Purkinje cell (primary cell): ENCODE data around the gene EGLN2. TPM values are rescaled to one million over a fixed set of nuclear protein-coding genes. Genes with fewer than 3 reads are reported as not detected.

ENCODE experiments used
- polyA plus RNA-seq: library from polyadenylated mRNA; unstranded; fragments of >200 nt; fragmentation: Nextera tagmentation; gene quantifications from 2 replicates; pipeline ENCODE4 v1.2.1, GENCODE V29; 2014

Gene EGLN2
- 24.5 and 34.4 TPM in 2 replicates for polyA plus RNA-seq

GRCh38 chr19:40798683-40799557 lies at the start of gene EGLN2:
EGLN2 (plus strand) TSS chr19:40799191; CDS start chr19:40800573, 1,382 bp downstream.

GRCh38 chr19:40750058-40750873 lies 48.7 kb upstream of the EGLN2 start, which contains the start of gene ACTMAP:
ACTMAP (minus strand) TSS chr19:40750477; CDS start chr19:40749803, 674 bp downstream.

GRCh38 chr19:40750874-40751537 lies 48.0 kb upstream of the EGLN2 start, which contains the start of gene SNRPA:
SNRPA (plus strand) TSS chr19:40751203; CDS start chr19:40751409, 206 bp downstream.

GRCh38 chr19:40774916-40775631 lies 23.9 kb upstream of the EGLN2 start, which contains the start of gene MIA:
MIA (plus strand) TSS chr19:40775521; CDS start chr19:40775543, 22 bp downstream.

GRCh38 chr19:40777937-40778705 lies 20.9 kb upstream of the EGLN2 start, which contains the start of gene RAB4B:
RAB4B (plus strand) TSS chr19:40778247; CDS start chr19:40778376, 129 bp downstream.

GRCh38 chr19:40850277-40850676 lies 51.3 kb downstream of the EGLN2 start, which contains the start of gene CYP2A6:
CYP2A6 (minus strand) TSS chr19:40850447; CDS start chr19:40850426, 21 bp downstream.

Other genes starting within 250 kb of the EGLN2 start
- gene SHKBP1, start 222.3 kb upstream of the EGLN2 start, polyA plus RNA-seq = 3.2 and 11.4 TPM in 2 replicates
- gene LTBP4, start 197.8 kb upstream of the EGLN2 start, polyA plus RNA-seq = 1.8 and 2.0 TPM in 2 replicates
- gene NUMBL, start 108.5 kb upstream of the EGLN2 start, polyA plus RNA-seq = 0.48 and 2.6 TPM in 2 replicates
- gene COQ8B, start 82.3 kb upstream of the EGLN2 start, polyA plus RNA-seq = not detected in 2 replicates
- 0.07 and 0.78 TPM in 2 replicates for gene ITPKC, start 82.1 kb upstream of the EGLN2 start, polyA plus RNA-seq
- 1.5 and 1.9 TPM in 2 replicates for gene ACTMAP, start 48.7 kb upstream of the EGLN2 start, polyA plus RNA-seq
- 14.8 and 28.0 TPM in 2 replicates for gene SNRPA, start 48.0 kb upstream of the EGLN2 start, polyA plus RNA-seq
- gene MIA, start 23.7 kb upstream of the EGLN2 start, polyA plus RNA-seq = not detected in 2 replicates
- gene RAB4B, start 20.9 kb upstream of the EGLN2 start, polyA plus RNA-seq = 9.9 and 10.0 TPM in 2 replicates
- gene CYP2A6, start 51.3 kb downstream of the EGLN2 start, polyA plus RNA-seq = not detected in 2 replicates
- gene CYP2A7, start 83.0 kb downstream of the EGLN2 start, polyA plus RNA-seq = not detected in 2 replicates
- gene CYP2B6, start 192.1 kb downstream of the EGLN2 start, polyA plus RNA-seq = not detected in 2 replicates